Activated CD4-positive, alpha-beta T cell treated with anti-CD3 and anti-CD28 coated beads, Interleukin-2, amount 10 ng/mL, durations not matched to agents 7 days and 5 days (primary cell): ENCODE data around the gene IGSF22. TPM values are rescaled to one million over a fixed set of nuclear protein-coding genes. Genes with fewer than 3 reads are reported as not detected.

Experiments used
- CTCF ChIA-PET: fragments of 350-600 bp; sonication (Branson Sonifier 250); formaldehyde crosslinking; loops from one replicate; lab custom pipeline; 2021; ENCODE audit warnings: antibody characterized with exemption; lab: Charles Lee
- POLR2A ChIA-PET: fragments of 350-600 bp; sonication (Branson Sonifier 250); formaldehyde crosslinking; loops from one replicate; lab custom pipeline; 2021; ENCODE audit warnings: antibody characterized with exemption; lab: Charles Lee
- DNase-seq: peaks from one replicate; pipeline ENCODE4 v3.0.0-alpha.2; 2020
- H3K27ac Mint-ChIP-seq: one replicate; pipeline ENCODE4 v1.8.0; 2021; ENCODE audit warnings: mild to moderate bottlenecking, moderate library complexity, mixed read lengths
- H3K27me3 Mint-ChIP-seq: one replicate; pipeline ENCODE4 v1.8.0; 2021; ENCODE audit warnings: mixed read lengths
- H3K36me3 Mint-ChIP-seq: one replicate; pipeline ENCODE4 v1.8.0; 2021; ENCODE audit warnings: low read depth, mixed read lengths
- H3K4me1 Mint-ChIP-seq: one replicate; pipeline ENCODE4 v1.8.0; 2021; ENCODE audit warnings: mixed read lengths
- H3K4me3 Mint-ChIP-seq: one replicate; pipeline ENCODE4 v1.8.0; 2021; ENCODE audit warnings: mild to moderate bottlenecking, moderate library complexity, mixed read lengths
- H3K9me3 Mint-ChIP-seq: one replicate; pipeline ENCODE4 v1.8.0; 2021; ENCODE audit warnings: mixed read lengths
- total RNA-seq, 2 experiments: library from RNA; stranded (reverse); gene quantifications; one replicate each; pipeline ENCODE4 v1.2.3, GENCODE V29; 2021

The IGSF22 gene
- total RNA-seq, 2 experiments from 2014 or later = 0.05 TPM; not detected in 1

- Mint-ChIP-seq H3K9me3 (no peaks in the 10 kb centered on the region), H3K4me3 (no peak overlapping the region), H3K27ac (no peak overlapping the region), H3K36me3 (no peaks in the 10 kb centered on the region), H3K27me3 (no peaks in the 10 kb centered on the region), H3K4me1 (no peaks in the 10 kb centered on the region)
- DNase-seq = no peak
- ChIA-PET POLR2A (no interaction called here), CTCF (interaction anchor here (1.4 to 2.3 kb wide), 4 partner anchors 8 to 18 kb away, joined by 3 to 10 read pairs (median 6); no protein-coding TSS in a partner anchor)
These were observed 13.7 kb upstream of the IGSF22 start for GRCh38 chr11:18739685-18740084.

- H3K36me3 Mint-ChIP-seq = no peaks in the 10 kb centered on the region
- no peak for DNase-seq
- CTCF ChIA-PET = interaction anchor here (0.8 to 1.4 kb wide), 3 partner anchors 10 to 197 kb away, joined by 3 read pairs; no protein-coding TSS in a partner anchor
- POLR2A ChIA-PET = no interaction called here
- no peaks in the 10 kb centered on the region for H3K4me1 Mint-ChIP-seq
- no peak overlapping the region for H3K4me3 Mint-ChIP-seq
- H3K27me3 Mint-ChIP-seq = no peaks in the 10 kb centered on the region
- H3K9me3 Mint-ChIP-seq = no peaks in the 10 kb centered on the region
- no peak overlapping the region for H3K27ac Mint-ChIP-seq
These were observed 11.7 kb upstream of the IGSF22 start for GRCh38 chr11:18737642-18738041.

GRCh38 chr11:18736590-18737148 is 10.7 kb upstream of the IGSF22 start:
- H3K4me3 Mint-ChIP-seq = no peak overlapping the region
- H3K27me3 Mint-ChIP-seq = no peaks in the 10 kb centered on the region
- H3K4me1 Mint-ChIP-seq = peaks cover 2% of the 10 kb centered on the region
- H3K27ac Mint-ChIP-seq = no peak overlapping the region
- CTCF ChIA-PET = interaction anchor here (0.6 to 0.8 kb wide), 2 partner anchors 9 to 632 kb away, joined by 3 read pairs; no protein-coding TSS in a partner anchor
- no peak for DNase-seq
- no peaks in the 10 kb centered on the region for H3K9me3 Mint-ChIP-seq
- H3K36me3 Mint-ChIP-seq = no peaks in the 10 kb centered on the region
- POLR2A ChIA-PET = no interaction called here

- H3K27me3 Mint-ChIP-seq = no peaks in the 10 kb centered on the region
- POLR2A ChIA-PET = no interaction called here
- DNase-seq = no peak
- H3K4me1 Mint-ChIP-seq = peaks cover 2% of the 10 kb centered on the region
- no peak overlapping the region for H3K27ac Mint-ChIP-seq
- H3K36me3 Mint-ChIP-seq = no peaks in the 10 kb centered on the region
- H3K4me3 Mint-ChIP-seq = no peak overlapping the region
- H3K9me3 Mint-ChIP-seq = no peaks in the 10 kb centered on the region
- CTCF ChIA-PET = interaction anchor here (0.8 to 1.2 kb wide), 2 partner anchors 12 to 30 kb away, joined by 3 read pairs; no protein-coding TSS in a partner anchor
These were observed 7.2 kb upstream of the IGSF22 start for GRCh38 chr11:18733202-18733601.

GRCh38 chr11:18731949-18732821 is 6.2 kb upstream of the IGSF22 start:
- ChIA-PET CTCF (interaction anchor here (0.7 to 2.9 kb wide), 8 partner anchors 7 to 192 kb away, joined by 3 to 18 read pairs (median 3); no protein-coding TSS in a partner anchor), POLR2A (no interaction called here)
- no peaks in the 10 kb centered on the region for H3K27me3 Mint-ChIP-seq
- no peaks in the 10 kb centered on the region for H3K9me3 Mint-ChIP-seq
- H3K36me3 Mint-ChIP-seq = no peaks in the 10 kb centered on the region
- H3K27ac Mint-ChIP-seq = no peak overlapping the region
- H3K4me3 Mint-ChIP-seq = no peak overlapping the region
- DNase-seq = peak; percentile 71
- H3K4me1 Mint-ChIP-seq = peaks cover 5% of the 10 kb centered on the region

- ChIA-PET POLR2A (interaction anchor here (0.6 kb wide), 1 partner anchor 253 kb away, joined by 3 read pairs; no protein-coding TSS in a partner anchor), CTCF (interaction anchor here (0.6 to 2.9 kb wide), 10 partner anchors 8 to 1227 kb away, joined by 3 to 18 read pairs (median 3); no protein-coding TSS in a partner anchor)
- Mint-ChIP-seq H3K27ac (no peak overlapping the region), H3K36me3 (no peaks in the 10 kb centered on the region), H3K27me3 (no peaks in the 10 kb centered on the region), H3K4me3 (no peak overlapping the region), H3K9me3 (no peaks in the 10 kb centered on the region), H3K4me1 (peaks cover 5% of the 10 kb centered on the region)
- DNase-seq = no peak
These were observed 5.5 kb upstream of the IGSF22 start for GRCh38 chr11:18731441-18731840.

- no peak overlapping the region for H3K27ac Mint-ChIP-seq
- no peaks in the 10 kb centered on the region for H3K9me3 Mint-ChIP-seq
- CTCF ChIA-PET = interaction anchor here (1.0 to 2.9 kb wide), 3 partner anchors 7 to 41 kb away, joined by 3 to 18 read pairs (median 9); no protein-coding TSS in a partner anchor
- H3K4me3 Mint-ChIP-seq = no peak overlapping the region
- H3K27me3 Mint-ChIP-seq = no peaks in the 10 kb centered on the region
- no peak for DNase-seq
- H3K4me1 Mint-ChIP-seq = peaks cover 5% of the 10 kb centered on the region
- no peaks in the 10 kb centered on the region for H3K36me3 Mint-ChIP-seq
- POLR2A ChIA-PET = interaction anchor here (0.7 kb wide), 1 partner anchor 1062 kb away, joined by 3 read pairs; no protein-coding TSS in a partner anchor
These were observed 4.0 kb upstream of the IGSF22 start for GRCh38 chr11:18730020-18730419.

GRCh38 chr11:18729426-18729825 is 3.4 kb upstream of the IGSF22 start:
- H3K4me1 Mint-ChIP-seq = peaks cover 5% of the 10 kb centered on the region
- H3K9me3 Mint-ChIP-seq = no peaks in the 10 kb centered on the region
- DNase-seq = no peak
- H3K27me3 Mint-ChIP-seq = no peaks in the 10 kb centered on the region
- no peak overlapping the region for H3K27ac Mint-ChIP-seq
- ChIA-PET POLR2A (interaction anchor here (0.7 kb wide), 1 partner anchor 1061 kb away, joined by 3 read pairs; no protein-coding TSS in a partner anchor), CTCF (interaction anchor here (1.0 kb wide), 1 partner anchor 41 kb away, joined by 3 read pairs; no protein-coding TSS in a partner anchor)
- no peak overlapping the region for H3K4me3 Mint-ChIP-seq
- no peaks in the 10 kb centered on the region for H3K36me3 Mint-ChIP-seq

- no peaks in the 10 kb centered on the region for H3K9me3 Mint-ChIP-seq
- ChIA-PET POLR2A (no interaction called here), CTCF (interaction anchor here (1.1 to 2.0 kb wide), 6 partner anchors 9 to 192 kb away, joined by 3 to 7 read pairs (median 4); no protein-coding TSS in a partner anchor)
- H3K4me1 Mint-ChIP-seq = peaks cover 5% of the 10 kb centered on the region
- H3K36me3 Mint-ChIP-seq = no peaks in the 10 kb centered on the region
- H3K27ac Mint-ChIP-seq = no peak overlapping the region
- no peak for DNase-seq
- no peak overlapping the region for H3K4me3 Mint-ChIP-seq
- H3K27me3 Mint-ChIP-seq = peaks cover under 1% of the 10 kb centered on the region
These were observed 2.7 kb upstream of the IGSF22 start for GRCh38 chr11:18728658-18729057.

- CTCF ChIA-PET = interaction anchor here (1.1 to 2.0 kb wide), 7 partner anchors 10 to 191 kb away, joined by 3 to 7 read pairs (median 3); no protein-coding TSS in a partner anchor
- H3K9me3 Mint-ChIP-seq = no peaks in the 10 kb centered on the region
- peaks cover 5% of the 10 kb centered on the region for H3K4me1 Mint-ChIP-seq
- H3K27me3 Mint-ChIP-seq = peaks cover 5% of the 10 kb centered on the region
- DNase-seq = peak; percentile 56
- H3K4me3 Mint-ChIP-seq = no peak overlapping the region
- no peaks in the 10 kb centered on the region for H3K36me3 Mint-ChIP-seq
- no peak overlapping the region for H3K27ac Mint-ChIP-seq
- POLR2A ChIA-PET = no interaction called here
These were observed 1.7 kb upstream of the IGSF22 start for GRCh38 chr11:18727479-18728236.

- ChIA-PET POLR2A (no interaction called here), CTCF (interaction anchor here (1.2 to 3.2 kb wide), 3 partner anchors 7 to 39 kb away, joined by 3 to 18 read pairs (median 5); no protein-coding TSS in a partner anchor)
- peaks cover 5% of the 10 kb centered on the region for H3K27me3 Mint-ChIP-seq
- no peak overlapping the region for H3K4me3 Mint-ChIP-seq
- DNase-seq = no peak
- H3K4me1 Mint-ChIP-seq = peaks cover 6% of the 10 kb centered on the region
- no peaks in the 10 kb centered on the region for H3K9me3 Mint-ChIP-seq
- no peaks in the 10 kb centered on the region for H3K36me3 Mint-ChIP-seq
- H3K27ac Mint-ChIP-seq = no peak overlapping the region
These were observed 2.0 kb downstream of the IGSF22 start for GRCh38 chr11:18723991-18724390.

- H3K27me3 Mint-ChIP-seq = peaks cover 8% of the 10 kb centered on the region
- H3K4me3 Mint-ChIP-seq = peak overlapping the region; percentile 17
- no peak overlapping the region for H3K27ac Mint-ChIP-seq
- CTCF ChIA-PET = interaction anchor here (0.6 to 3.2 kb wide), 26 partner anchors 9 to 466 kb away, joined by 3 to 24 read pairs (median 4); partner anchors contain the start of genes TMEM86A and TSG101
- no peaks in the 10 kb centered on the region for H3K9me3 Mint-ChIP-seq
- POLR2A ChIA-PET = no interaction called here
- no peak for DNase-seq
- peaks cover 3% of the 10 kb centered on the region for H3K4me1 Mint-ChIP-seq
- no peaks in the 10 kb centered on the region for H3K36me3 Mint-ChIP-seq
These were observed 3.7 kb downstream of the IGSF22 start for GRCh38 chr11:18722293-18722637.
